VCaP (cell line): Measurements from ENCODE around the gene MBLAC1.
"Not testable (repeated sequence)": the region's sequence is repeated elsewhere in the genome, so short reads cannot be mapped to it uniquely, and the experiment has no call there.

Experiments
- H3K27ac ChIP-seq: fragments of 450-650 bp; 2 replicates; pipeline ENCODE4 v1.5.1; 2017
- CTCF ChIP-seq: fragments of 450-650 bp; conservative IDR thresholded peaks from 2 replicates; pipeline ENCODE4 v1.5.1; 2017; ENCODE audit warnings: mild to moderate bottlenecking, moderate library complexity

The MBLAC1 gene

GRCh38 chr7:100137851-100138760 is 11.3 kb downstream of the MBLAC1 start:
- no peak for TF ChIP-seq CTCF
- peak overlapping the region; percentile 23 for H3K27ac ChIP-seq

GRCh38 chr7:100141555-100141949 is 14.8 kb downstream of the MBLAC1 start:
- no peak for TF ChIP-seq CTCF
- no peak overlapping the region for H3K27ac ChIP-seq

- H3K27ac ChIP-seq, result no peak overlapping the region
- no peak for TF ChIP-seq CTCF
Observed at GRCh38 chr7:100142461-100142860, 15.7 kb downstream of the MBLAC1 start.

- not testable (repeated sequence) for H3K27ac ChIP-seq
Observed at GRCh38 chr7:100146350-100146749, 19.6 kb downstream of the MBLAC1 start.

- no peak overlapping the region for H3K27ac ChIP-seq
- no peak for TF ChIP-seq CTCF
Observed at GRCh38 chr7:100147278-100147677, 20.5 kb downstream of the MBLAC1 start.

- H3K27ac ChIP-seq, result peak overlapping the region; percentile 88
- TF ChIP-seq CTCF, result no peak
Observed at GRCh38 chr7:100148225-100148558, 21.4 kb downstream of the MBLAC1 start.

- H3K27ac ChIP-seq, result peak within 1 kb of the TSS; percentile 88
- TF ChIP-seq CTCF, result no peak
Observed at GRCh38 chr7:100148559-100149328, 22.0 kb downstream of the MBLAC1 start, which contains the start of gene LAMTOR4. LAMTOR4 (plus strand) TSS chr7:100148918; CDS start chr7:100148973, 55 bp downstream.

- no peak for TF ChIP-seq CTCF
- H3K27ac ChIP-seq, result no peak overlapping the region
Observed at GRCh38 chr7:100152404-100152803, 25.6 kb downstream of the MBLAC1 start.
